Prostate gland (tissue), 2 donors: ENCODE measurements around the gene MSH5.

Source experiments
- CTCF ChIP-seq, 4 experiments: fragments of 200-600 bp in 2 of 4; fragments of 450-650 bp in 2 of 4; sonication (generic) in 2 of 4; IDR thresholded peaks; 1 replicate in 3 of 4; 2 replicates in 1 of 4; pipeline ENCODE4 v1.5.1; 2016 to 2019; ENCODE audit warnings: antibody characterized with exemption in 4 of 4, mild to moderate bottlenecking in 2 of 4, moderate library complexity in 2 of 4
- POLR2A ChIP-seq: fragments of 450-650 bp; IDR thresholded peaks from one replicate; pipeline ENCODE4 v1.6.1; 2016; ENCODE audit warnings: antibody characterized with exemption, mild to moderate bottlenecking
- POLR2AphosphoS5 ChIP-seq: sonication (generic); formaldehyde crosslinking; IDR thresholded peaks from one replicate; pipeline ENCODE4 v1.6.1; 2017; ENCODE audit warnings: antibody characterized with exemption

DNA sequence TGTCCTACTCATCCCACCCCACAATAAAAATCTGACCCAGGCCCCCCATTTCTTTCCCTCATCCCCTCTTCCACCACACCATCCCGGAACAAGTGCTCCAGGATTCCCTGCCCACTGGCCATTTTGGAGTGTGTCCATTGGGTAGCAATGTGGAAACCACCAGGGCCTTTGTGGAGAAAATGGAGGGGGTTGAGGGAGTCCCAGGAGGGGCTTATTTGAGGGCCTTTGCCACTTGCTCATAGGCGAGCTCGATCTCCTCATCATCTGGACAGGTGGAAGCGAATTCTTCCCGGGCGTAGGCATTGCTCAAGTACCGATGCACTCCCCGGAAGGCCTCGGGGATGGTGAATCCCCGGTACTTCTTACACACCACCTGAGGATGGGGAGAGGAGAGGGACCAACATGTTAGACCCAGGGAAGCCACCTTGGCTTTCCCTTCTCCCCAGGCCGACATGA, 9.1 kb upstream of the MSH5 start:
- TF ChIP-seq CTCF (IDR thresholded peaks at IDR 0.05): no peak
- no peak for TF ChIP-seq POLR2A
- no peak for TF ChIP-seq POLR2AphosphoS5
